Brain microvascular endothelial cell (primary cell): ENCODE measurements around the gene TMEM165.
A peak's percentile ranks its signal among the peaks of the same experiment; 100 is the strongest.

Source experiments
- DNase-seq: peaks from one replicate; pipeline ENCODE4 v3.0.0-alpha.2; 2020
- H3K27ac ChIP-seq: fragments of 250-450 bp; sonication (Bioruptor Pico); 2 replicates; pipeline ENCODE4 v1.5.1; 2020; ENCODE audit warnings: mild to moderate bottlenecking, moderate library complexity
- H3K27me3 ChIP-seq: fragments of 250-450 bp; sonication (Bioruptor Pico); replicated peaks from 2 replicates; pipeline ENCODE4 v1.5.1; 2020; ENCODE audit warnings: mild to moderate bottlenecking
- H3K36me3 ChIP-seq: fragments of 250-450 bp; sonication (Bioruptor Pico); replicated peaks from 2 replicates; pipeline ENCODE4 v1.5.1; 2020; ENCODE audit warnings: mild to moderate bottlenecking
- H3K4me3 ChIP-seq: 2 replicates; pipeline ENCODE4 v1.5.1; 2011; ENCODE audit warnings: low read depth, mild to moderate bottlenecking, control low read depth, low read length, moderate library complexity
- in situ Hi-C: cut with HindIII; loops from 2 replicates; pipeline ENCODE4 v1.10.0; 2017; ENCODE audit warnings: low sequenced_read_pairs, low pct_ligation_motif_present
- TF ChIP-seq, protein P1 (sequence below): IDR thresholded peaks from 2 replicates; pipeline ENCODE4 v1.5.1; 2011; ENCODE audit warnings: low read depth, mild to moderate bottlenecking, moderate library complexity, low read length, control low read depth, inconsistent platforms; ENCODE audit errors: missing control alignments

Gene TMEM165

DNA sequence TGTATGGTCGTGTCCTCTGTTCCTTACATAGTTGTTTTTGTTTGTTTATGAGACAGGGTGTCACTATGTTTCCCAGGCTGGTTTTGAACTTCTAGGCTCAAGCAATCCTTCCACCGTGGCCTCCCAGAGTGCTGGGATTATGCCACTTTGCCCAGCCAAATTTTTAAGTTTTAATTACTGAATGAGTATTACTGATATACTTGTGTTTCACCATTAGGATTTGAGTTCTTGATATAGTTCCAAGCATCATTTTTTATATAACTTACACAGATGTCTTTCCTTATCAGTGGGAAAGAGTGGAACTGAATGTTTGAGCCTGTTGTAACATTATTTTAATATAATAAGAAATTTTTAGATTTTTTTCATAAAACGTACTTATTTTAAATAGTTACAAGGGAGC lies 20.4 kb downstream of the TMEM165 start:
- peaks cover 47% of the 10 kb centered on the region for H3K36me3 ChIP-seq
- no peak for DNase-seq
- no peak overlapping the region for H3K4me3 ChIP-seq
- H3K27ac ChIP-seq: no peak overlapping the region
- TF ChIP-seq, protein P1, sequence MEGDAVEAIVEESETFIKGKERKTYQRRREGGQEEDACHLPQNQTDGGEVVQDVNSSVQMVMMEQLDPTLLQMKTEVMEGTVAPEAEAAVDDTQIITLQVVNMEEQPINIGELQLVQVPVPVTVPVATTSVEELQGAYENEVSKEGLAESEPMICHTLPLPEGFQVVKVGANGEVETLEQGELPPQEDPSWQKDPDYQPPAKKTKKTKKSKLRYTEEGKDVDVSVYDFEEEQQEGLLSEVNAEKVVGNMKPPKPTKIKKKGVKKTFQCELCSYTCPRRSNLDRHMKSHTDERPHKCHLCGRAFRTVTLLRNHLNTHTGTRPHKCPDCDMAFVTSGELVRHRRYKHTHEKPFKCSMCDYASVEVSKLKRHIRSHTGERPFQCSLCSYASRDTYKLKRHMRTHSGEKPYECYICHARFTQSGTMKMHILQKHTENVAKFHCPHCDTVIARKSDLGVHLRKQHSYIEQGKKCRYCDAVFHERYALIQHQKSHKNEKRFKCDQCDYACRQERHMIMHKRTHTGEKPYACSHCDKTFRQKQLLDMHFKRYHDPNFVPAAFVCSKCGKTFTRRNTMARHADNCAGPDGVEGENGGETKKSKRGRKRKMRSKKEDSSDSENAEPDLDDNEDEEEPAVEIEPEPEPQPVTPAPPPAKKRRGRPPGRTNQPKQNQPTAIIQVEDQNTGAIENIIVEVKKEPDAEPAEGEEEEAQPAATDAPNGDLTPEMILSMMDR: no peak
- H3K27me3 ChIP-seq: no peaks in the 10 kb centered on the region
- in situ Hi-C loops: no loop called here

DNA sequence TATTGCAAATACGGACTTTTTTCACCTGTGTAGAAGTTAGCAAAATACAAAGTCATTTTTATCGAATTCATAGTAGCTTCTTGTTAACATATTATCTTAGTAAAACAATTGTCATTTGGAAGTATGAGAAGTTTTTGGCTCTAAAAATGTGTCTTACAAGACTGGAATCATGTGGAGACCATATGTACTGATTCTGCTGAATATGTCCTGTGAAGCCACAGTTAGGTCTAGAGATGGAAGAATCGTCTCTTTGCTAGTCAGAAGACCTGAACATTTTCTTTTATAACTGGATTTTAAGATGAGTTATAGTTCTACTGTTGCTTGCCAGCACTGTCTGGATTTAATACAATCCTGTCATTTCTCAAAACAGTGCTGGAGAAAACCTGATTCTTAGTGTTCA lies 29.0 kb downstream of the TMEM165 start:
- Histone ChIP-seq H3K4me3 (no peak overlapping the region), H3K27ac (no peak overlapping the region), H3K27me3 (no peaks in the 10 kb centered on the region), H3K36me3 (peaks cover 79% of the 10 kb centered on the region)
- no peak for DNase-seq
- in situ Hi-C loops: no loop called here
- TF ChIP-seq, protein P1: no peak

DNA sequence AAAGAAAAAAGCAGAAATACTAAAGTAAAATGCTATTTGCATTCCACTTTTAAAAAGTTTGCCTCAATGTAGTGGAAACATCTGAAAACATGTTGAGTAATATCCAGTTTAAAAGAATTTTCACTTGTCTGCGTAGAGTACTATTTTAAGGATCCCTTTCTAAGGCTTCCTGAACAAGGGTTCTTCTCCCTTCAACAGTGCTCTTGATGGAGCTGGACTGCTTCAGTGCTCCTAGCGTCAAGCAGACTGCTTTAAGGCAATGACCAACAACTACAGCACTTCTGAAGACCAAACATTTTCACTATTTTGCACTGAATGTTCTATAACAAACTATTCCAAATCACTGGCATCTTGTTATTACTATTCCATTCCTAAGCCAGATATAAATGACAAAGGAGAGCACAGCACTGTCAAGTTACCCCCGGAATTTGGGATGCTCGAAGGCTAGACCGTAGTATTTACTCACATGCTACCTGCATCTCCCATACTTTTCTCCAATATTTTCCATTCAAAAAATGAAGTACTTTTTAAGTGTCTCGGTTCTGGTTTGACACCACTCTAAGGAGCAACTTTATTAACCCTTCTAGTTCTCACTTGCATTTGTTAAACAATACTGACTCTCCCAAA lies 36.1 kb downstream of the TMEM165 start:
- H3K4me3 ChIP-seq: no peak overlapping the region
- no peaks in the 10 kb centered on the region for H3K27me3 ChIP-seq
- peaks cover 50% of the 10 kb centered on the region for H3K36me3 ChIP-seq
- TF ChIP-seq, protein P1: no peak
- in situ Hi-C loops: no loop called here
- no peak for DNase-seq
- no peak overlapping the region for H3K27ac ChIP-seq

DNA sequence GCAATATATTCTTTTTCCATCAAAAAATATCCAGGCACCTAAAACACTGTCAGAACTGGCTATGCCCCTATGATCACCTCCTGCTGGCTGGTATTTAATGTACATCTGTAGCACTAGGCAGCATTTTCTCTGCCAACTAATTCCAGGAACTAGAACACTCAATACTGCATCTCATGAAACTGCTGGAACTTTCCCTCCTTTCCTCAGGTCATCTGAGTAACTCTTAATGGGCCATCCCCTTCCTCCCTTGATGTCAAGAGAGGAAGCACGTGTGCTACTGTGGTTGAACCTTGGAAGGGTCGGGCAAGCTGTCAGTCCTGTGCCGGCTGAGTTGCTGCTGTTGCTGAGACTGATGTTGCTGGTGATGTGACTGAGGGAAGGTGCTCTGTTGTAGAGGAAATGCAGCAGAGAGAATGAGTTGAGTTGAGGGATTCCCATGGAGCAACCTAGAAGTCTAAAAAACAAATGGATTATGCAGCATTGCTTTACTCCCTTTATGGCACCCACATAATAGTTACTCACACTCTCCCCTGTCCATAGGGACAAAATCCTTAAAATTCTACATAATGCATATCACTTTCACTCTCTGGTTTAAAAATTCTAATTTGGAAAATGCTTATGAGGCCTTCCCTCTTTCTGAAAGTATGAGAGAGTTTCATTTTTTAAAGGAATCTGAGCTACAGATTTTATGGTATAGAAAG lies 39.5 kb downstream of the TMEM165 start:
- TF ChIP-seq, protein P1: peak; percentile 50
- in situ Hi-C loops: no loop called here
- Histone ChIP-seq H3K27ac (no peak overlapping the region), H3K4me3 (no peak overlapping the region), H3K36me3 (peaks cover 25% of the 10 kb centered on the region), H3K27me3 (no peaks in the 10 kb centered on the region)
- no peak for DNase-seq

DNA sequence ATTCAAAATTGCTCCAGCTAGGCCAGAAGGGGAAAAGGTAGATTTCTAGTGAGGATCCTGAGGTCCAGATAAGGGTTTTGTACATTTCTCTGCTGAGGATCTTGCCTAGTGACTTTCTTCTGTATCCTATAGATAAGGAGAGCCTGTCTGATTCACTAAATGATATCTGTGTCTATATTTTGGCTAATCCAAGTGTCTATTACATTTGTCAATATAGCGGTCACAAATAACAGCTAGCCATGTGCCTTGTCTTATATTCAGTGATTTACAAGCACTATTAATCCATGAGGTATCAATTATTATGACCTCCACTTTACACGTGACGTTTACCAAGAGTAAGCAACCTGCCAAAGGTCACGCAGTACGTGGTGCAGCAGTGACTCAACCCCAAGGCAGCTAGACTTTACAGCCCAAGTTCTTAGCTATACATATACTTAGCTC lies 41.6 kb downstream of the TMEM165 start:
- DNase-seq: peak; percentile 76
- Histone ChIP-seq H3K36me3 (peaks cover 17% of the 10 kb centered on the region), H3K27me3 (no peaks in the 10 kb centered on the region), H3K4me3 (no peak overlapping the region), H3K27ac (peak overlapping the region; percentile 5)
- TF ChIP-seq, protein P1: no peak
- in situ Hi-C loops: no loop called here
